HepG2 (cell line): ENCODE data around the gene TMEM233. TPM values are rescaled to one million over a fixed set of nuclear protein-coding genes. Genes with fewer than 3 reads are reported as not detected.

Experiments used
- ATAC-seq: fragments of 200-7000 bp; cut with Tn5 transposase; 3 replicates; pipeline ENCODE4 v1.9.1; 2020; ENCODE audit warnings: mild to moderate bottlenecking, moderate library complexity
- BruUV-seq: library from RNA; stranded (reverse); fragments of 400-500 nt; replicated peaks from 2 replicates; lab custom pipeline; 2021; lab: Mats Ljungman, UMichigan
- CTCF ChIA-PET: fragments of 300-600 bp; formaldehyde crosslinking; extraction: SDS; loops from one replicate; lab custom pipeline; 2021; ENCODE audit warnings: low total read pairs, inconsistent platforms, low intra/inter-chr PET ratio; lab: Yijun Ruan, JAX
- POLR2A ChIA-PET: fragments of 350-600 bp; sonication (Branson Sonifier 250); formaldehyde crosslinking; loops from one replicate; lab custom pipeline; 2020; ENCODE audit warnings: antibody characterized with exemption, inconsistent platforms; lab: Yijun Ruan, JAX
- DNase-seq: peaks from one replicate; pipeline ENCODE4 v3.0.0-alpha.2; 2015; ENCODE audit warnings: low spot score
- FAIRE-seq: peaks from 3 replicates; lab custom pipeline; 2011; peaks lifted over from hg19 to GRCh38; lab: Jason Lieb, UNC
- H2AFZ ChIP-seq: one replicate; pipeline ENCODE4 v1.6.1; 2011; ENCODE audit warnings: low read length, inconsistent platforms
- H3K27ac ChIP-seq: fragments of 300-600 bp; 3 replicates; pipeline ENCODE4 v1.8.0; 2011; ENCODE audit warnings: mixed run types, mild to moderate bottlenecking, mixed read lengths, low read length, inconsistent platforms; ENCODE audit not compliant: insufficient read depth; ENCODE audit errors: extremely low read length
- H3K27me3 ChIP-seq, 2 experiments: fragments of 200-600 bp in 1 of 2; 2 replicates in 1 of 2; 3 replicates in 1 of 2; pipeline versions ENCODE4 v1.6.0 to v1.8.0; 2011; ENCODE audit warnings: low read length in 2 of 2, mild to moderate bottlenecking in 2 of 2, moderate library complexity in 2 of 2, inconsistent platforms in 1 of 2; ENCODE audit not compliant: insufficient read depth in 2 of 2, control insufficient read depth in 1 of 2
- H3K36me3 ChIP-seq, 2 experiments: fragments of 200-600 bp in 1 of 2; replicated peaks in 1 of 2; 2 replicates in 1 of 2; 3 replicates in 1 of 2; pipeline versions ENCODE4 v1.5.1 to v1.8.0; 2011; ENCODE audit warnings: low read length in 2 of 2, inconsistent platforms in 1 of 2; ENCODE audit not compliant: insufficient read depth in 2 of 2, control insufficient read depth in 1 of 2
- H3K4me1 ChIP-seq: 2 replicates; pipeline ENCODE4 v1.5.1; 2012; ENCODE audit warnings: low read length, inconsistent platforms; ENCODE audit not compliant: insufficient read depth
- H3K4me2 ChIP-seq: 2 replicates; pipeline ENCODE4 v1.6.0; 2011; ENCODE audit warnings: low read depth, low read length, inconsistent platforms
- H3K4me3 ChIP-seq, 3 experiments: fragments of 200-600 bp in 1 of 3; sonication (generic), shearing (Covaris generic) in 1 of 3; replicated peaks in 1 of 3; 2 replicates each; pipeline ENCODE4 v1.5.1; 2011 to 2016; ENCODE audit warnings: low read length in 3 of 3, inconsistent platforms in 2 of 3, low read depth in 2 of 3, mild to moderate bottlenecking in 2 of 3, control low read depth in 1 of 3, mixed read lengths in 1 of 3; ENCODE audit not compliant: insufficient read depth in 1 of 3
- H3K79me2 ChIP-seq: one replicate; pipeline ENCODE4 v1.6.1; 2011; ENCODE audit warnings: low read length, inconsistent platforms; ENCODE audit not compliant: insufficient read depth
- H3K9ac ChIP-seq: 2 replicates; pipeline ENCODE4 v1.6.0; 2011; ENCODE audit warnings: mild to moderate bottlenecking, low read depth, low read length, inconsistent platforms; ENCODE audit not compliant: insufficient read depth
- H3K9me3 ChIP-seq: 2 replicates; pipeline ENCODE4 v1.5.1; 2012; ENCODE audit warnings: mild to moderate bottlenecking, low read length
- H4K20me1 ChIP-seq: 2 replicates; pipeline ENCODE4 v1.6.0; 2011; ENCODE audit warnings: inconsistent platforms, mild to moderate bottlenecking, low read length, moderate library complexity; ENCODE audit not compliant: insufficient read depth
- CBX5 ChIP-seq: sonication (generic); formaldehyde crosslinking; IDR thresholded peaks from 2 replicates; pipeline ENCODE4 v1.4.0; 2020; ENCODE audit warnings: missing genetic modification reagents, borderline replicate concordance
- HNF4G ChIP-seq, 2 experiments: sonication (generic) in 1 of 2; formaldehyde crosslinking in 1 of 2; IDR thresholded peaks; 2 replicates each; pipeline versions ENCODE4 v1.4.0 to v1.6.1; 2011 to 2020; ENCODE audit warnings: borderline replicate concordance in 2 of 2, low read depth in 2 of 2, mild to moderate bottlenecking in 2 of 2, low read length in 1 of 2, missing genetic modification reagents in 1 of 2, moderate library complexity in 1 of 2
- NFYB ChIP-seq: sonication (generic); formaldehyde crosslinking; IDR thresholded peaks from 2 replicates; pipeline ENCODE4 v1.4.0; 2020; ENCODE audit warnings: missing genetic modification reagents
- RARA ChIP-seq: IDR thresholded peaks from 2 replicates; pipeline ENCODE4 v1.6.1; 2016; ENCODE audit warnings: missing genetic modification reagents, missing compliant biosample characterization
- SALL1 ChIP-seq: sonication (generic); formaldehyde crosslinking; IDR thresholded peaks from 2 replicates; pipeline ENCODE4 v1.8.0; 2022; ENCODE audit warnings: mild to moderate bottlenecking, missing genetic modification reagents
- WGBS: methylation state at CpG from one replicate; pipeline ENCODE4 v1.1.6; 2017; ENCODE audit warnings: low lambda C conversion rate; 5-methylcytosine and 5-hydroxymethylcytosine counted together
- in situ Hi-C: cut with HindIII; loops from 2 replicates; pipeline ENCODE4 v1.10.0; 2017; ENCODE audit warnings: low pct_unique_long_range_greater_than_20kb; ENCODE audit not compliant: extremely low pct_ligation_motif_present
- intact Hi-C: fragments of 100-400 bp; cut with micrococcal nuclease; formaldehyde crosslinking; loops from one replicate; pipeline ENCODE4 v1.10.0; 2022; ENCODE audit not compliant: unreplicated experiment
- polyA plus RNA-seq, 8 experiments: library from polyadenylated mRNA; depleted of rRNA in 3 of 8; stranded (reverse) in 7 of 8; unstranded in 1 of 8; fragments of >200 nt; fragmentation: Illumina TruSeq in 4 of 8; extraction: Trizol in 4 of 8; gene quantifications; 2 replicates each; pipeline versions ENCODE4 v1.2.1 to v1.2.3, GENCODE V29; 2011 to 2016; ENCODE audit warnings: low read depth in 4 of 8, missing spikeins in 1 of 8, mixed read lengths in 1 of 8; ENCODE audit not compliant: insufficient read depth in 1 of 8
- total RNA-seq, 5 experiments: library from RNA; depleted of rRNA; stranded (reverse); fragments of >200 nt; fragmentation: Illumina TruSeq; extraction: Trizol; gene quantifications; 2 replicates each; pipeline ENCODE4 v1.2.3, GENCODE V29; 2016; ENCODE audit warnings: low read depth in 1 of 5
- TF ChIP-seq, protein P1 (sequence below): sonication (generic); formaldehyde crosslinking; IDR thresholded peaks from 2 replicates; pipeline ENCODE4 v1.4.0; 2020; ENCODE audit warnings: missing genetic modification reagents, borderline replicate concordance
- TF ChIP-seq, protein P2 (sequence below): IDR thresholded peaks from 2 replicates; pipeline ENCODE4 v1.6.1; 2016; ENCODE audit warnings: low read depth
- TF ChIP-seq, protein P3 (sequence below): sonication (generic); formaldehyde crosslinking; IDR thresholded peaks from 2 replicates; pipeline ENCODE4 v1.5.1; 2020; ENCODE audit warnings: mild to moderate bottlenecking, missing genetic modification reagents, borderline replicate concordance
- TF ChIP-seq, protein P4 (sequence below): sonication (generic); formaldehyde crosslinking; conservative IDR thresholded peaks from 2 replicates; pipeline ENCODE4 v1.4.0; 2020; ENCODE audit warnings: mild to moderate bottlenecking, missing genetic modification reagents, moderate library complexity
- TF ChIP-seq, protein P5 (sequence below): sonication (generic); formaldehyde crosslinking; IDR thresholded peaks from 2 replicates; pipeline ENCODE4 v1.9.0; 2022; ENCODE audit warnings: missing genetic modification reagents, mild to moderate bottlenecking, borderline replicate concordance

The TMEM233 gene
- total and polyA plus RNA-seq, 2 of the 13 experiments (the other 11 are each of a cell fraction or from before 2014, with no cell fraction given): 0.03 TPM; not detected in 1

DNA sequence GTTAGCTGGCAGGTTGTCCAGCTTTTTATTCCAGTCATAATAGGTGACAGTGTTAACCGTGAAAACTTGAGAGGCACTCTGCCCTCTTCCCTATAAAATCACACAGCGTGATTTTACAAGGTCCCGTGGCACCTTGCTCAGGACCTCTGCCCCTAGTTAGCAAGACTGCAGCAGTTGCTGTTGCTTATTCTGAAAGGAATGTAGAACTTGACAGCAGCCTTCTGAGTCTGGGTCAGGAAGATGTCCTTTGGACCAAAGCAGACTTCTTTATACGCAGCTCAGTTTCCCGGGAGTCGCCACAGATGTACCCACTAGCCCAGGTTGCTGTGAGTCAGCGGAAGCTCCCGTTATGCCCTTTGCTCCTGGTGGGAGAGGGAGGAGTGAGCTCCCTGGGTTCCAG, 87.5 kb downstream of the TMEM233 start:
- H3K4me1 ChIP-seq: peaks cover 80% of the 10 kb centered on the region
- H4K20me1 ChIP-seq: no peaks in the 10 kb centered on the region
- no peaks in the 10 kb centered on the region for H3K9me3 ChIP-seq
- no peaks in the 10 kb centered on the region for H3K79me2 ChIP-seq
- ChIA-PET CTCF (no interaction called here), POLR2A (interaction anchor here (1.6 to 6.1 kb wide), 2 partner anchors 9 to 12 kb away, joined by 3 to 40 read pairs; partner anchors contain the start of gene PRKAB1)
- peak overlapping the region; percentile 35; the same call in 1 of the 2 replicates for H3K4me2 ChIP-seq
- FAIRE-seq: no peak
- in situ Hi-C loops (no loop called here), intact Hi-C loops (no loop called here)
- 45% methylated on average over 8 of the region's 8 CpGs for WGBS
- peak; percentile 41 for DNase-seq
- no peak overlapping the region for H3K9ac ChIP-seq
- H3K27me3 ChIP-seq: no peaks in the 10 kb centered on the region
- peak overlapping the region; percentile 55 for H3K27ac ChIP-seq
- no peak overlapping the region for H2AFZ ChIP-seq
- H3K4me3 ChIP-seq: no peak overlapping the region
- BruUV-seq: no TSS peak
- ATAC-seq: peak; percentile 20
- H3K36me3 ChIP-seq: peaks cover 22 to 50% of the 10 kb centered on the region in 2 experiments
- TF ChIP-seq SALL1 (CRISPR knock-in tag) (peak; percentile 20; the same call in 1 of the 2 replicates), RARA (CRISPR knock-in tag) (0 out of 2 replicates have a peak, but pooled peaks have one; percentile 7), CBX5 (CRISPR knock-in tag) (peak; percentile 16; the same call in 1 of the 2 replicates), NFYB (CRISPR knock-in tag) (no peak), HNF4G (IDR thresholded peaks at IDR 0.05; ENCODE audit: borderline replicate concordance, low read depth, low read length) (0 out of 2 replicates have a peak, but pooled peaks have one; percentile 39), HNF4G (CRISPR knock-in tag; IDR thresholded peaks at IDR 0.05; ENCODE audit: borderline replicate concordance, low read depth) (no peak)
- TF ChIP-seq, protein P1, sequence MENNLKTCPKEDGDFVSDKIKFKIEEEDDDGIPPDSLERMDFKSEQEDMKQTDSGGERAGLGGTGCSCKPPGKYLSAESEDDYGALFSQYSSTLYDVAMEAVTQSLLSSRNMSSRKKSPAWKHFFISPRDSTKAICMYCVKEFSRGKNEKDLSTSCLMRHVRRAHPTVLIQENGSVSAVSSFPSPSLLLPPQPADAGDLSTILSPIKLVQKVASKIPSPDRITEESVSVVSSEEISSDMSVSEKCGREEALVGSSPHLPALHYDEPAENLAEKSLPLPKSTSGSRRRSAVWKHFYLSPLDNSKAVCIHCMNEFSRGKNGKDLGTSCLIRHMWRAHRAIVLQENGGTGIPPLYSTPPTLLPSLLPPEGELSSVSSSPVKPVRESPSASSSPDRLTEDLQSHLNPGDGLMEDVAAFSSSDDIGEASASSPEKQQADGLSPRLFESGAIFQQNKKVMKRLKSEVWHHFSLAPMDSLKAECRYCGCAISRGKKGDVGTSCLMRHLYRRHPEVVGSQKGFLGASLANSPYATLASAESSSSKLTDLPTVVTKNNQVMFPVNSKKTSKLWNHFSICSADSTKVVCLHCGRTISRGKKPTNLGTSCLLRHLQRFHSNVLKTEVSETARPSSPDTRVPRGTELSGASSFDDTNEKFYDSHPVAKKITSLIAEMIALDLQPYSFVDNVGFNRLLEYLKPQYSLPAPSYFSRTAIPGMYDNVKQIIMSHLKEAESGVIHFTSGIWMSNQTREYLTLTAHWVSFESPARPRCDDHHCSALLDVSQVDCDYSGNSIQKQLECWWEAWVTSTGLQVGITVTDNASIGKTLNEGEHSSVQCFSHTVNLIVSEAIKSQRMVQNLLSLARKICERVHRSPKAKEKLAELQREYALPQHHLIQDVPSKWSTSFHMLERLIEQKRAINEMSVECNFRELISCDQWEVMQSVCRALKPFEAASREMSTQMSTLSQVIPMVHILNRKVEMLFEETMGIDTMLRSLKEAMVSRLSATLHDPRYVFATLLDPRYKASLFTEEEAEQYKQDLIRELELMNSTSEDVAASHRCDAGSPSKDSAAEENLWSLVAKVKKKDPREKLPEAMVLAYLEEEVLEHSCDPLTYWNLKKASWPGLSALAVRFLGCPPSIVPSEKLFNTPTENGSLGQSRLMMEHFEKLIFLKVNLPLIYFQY: 0 out of 2 replicates have a peak, but pooled peaks have one; percentile 28
- TF ChIP-seq, protein P2, sequence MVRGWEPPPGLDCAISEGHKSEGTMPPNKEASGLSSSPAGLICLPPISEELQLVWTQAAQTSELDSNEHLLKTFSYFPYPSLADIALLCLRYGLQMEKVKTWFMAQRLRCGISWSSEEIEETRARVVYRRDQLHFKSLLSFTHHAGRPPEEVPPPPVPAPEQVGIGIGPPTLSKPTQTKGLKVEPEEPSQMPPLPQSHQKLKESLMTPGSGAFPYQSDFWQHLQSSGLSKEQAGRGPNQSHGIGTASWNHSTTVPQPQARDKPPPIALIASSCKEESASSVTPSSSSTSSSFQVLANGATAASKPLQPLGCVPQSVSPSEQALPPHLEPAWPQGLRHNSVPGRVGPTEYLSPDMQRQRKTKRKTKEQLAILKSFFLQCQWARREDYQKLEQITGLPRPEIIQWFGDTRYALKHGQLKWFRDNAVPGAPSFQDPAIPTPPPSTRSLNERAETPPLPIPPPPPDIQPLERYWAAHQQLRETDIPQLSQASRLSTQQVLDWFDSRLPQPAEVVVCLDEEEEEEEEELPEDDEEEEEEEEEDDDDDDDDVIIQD (CRISPR knock-in tag): peak; percentile 36; the same call in 1 of the 2 replicates
- TF ChIP-seq, protein P3, sequence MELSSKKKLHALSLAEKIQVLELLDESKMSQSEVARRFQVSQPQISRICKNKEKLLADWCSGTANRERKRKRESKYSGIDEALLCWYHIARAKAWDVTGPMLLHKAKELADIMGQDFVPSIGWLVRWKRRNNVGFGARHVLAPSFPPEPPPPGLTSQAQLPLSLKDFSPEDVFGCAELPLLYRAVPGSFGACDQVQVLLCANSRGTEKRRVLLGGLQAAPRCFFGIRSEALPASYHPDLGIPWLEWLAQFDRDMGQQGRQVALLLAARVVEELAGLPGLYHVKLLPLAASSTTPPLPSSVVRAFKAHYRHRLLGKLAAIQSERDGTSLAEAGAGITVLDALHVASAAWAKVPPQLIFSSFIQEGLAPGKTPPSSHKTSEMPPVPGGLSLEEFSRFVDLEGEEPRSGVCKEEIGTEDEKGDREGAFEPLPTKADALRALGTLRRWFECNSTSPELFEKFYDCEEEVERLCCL (CRISPR knock-in tag): no peak
- TF ChIP-seq, protein P4, sequence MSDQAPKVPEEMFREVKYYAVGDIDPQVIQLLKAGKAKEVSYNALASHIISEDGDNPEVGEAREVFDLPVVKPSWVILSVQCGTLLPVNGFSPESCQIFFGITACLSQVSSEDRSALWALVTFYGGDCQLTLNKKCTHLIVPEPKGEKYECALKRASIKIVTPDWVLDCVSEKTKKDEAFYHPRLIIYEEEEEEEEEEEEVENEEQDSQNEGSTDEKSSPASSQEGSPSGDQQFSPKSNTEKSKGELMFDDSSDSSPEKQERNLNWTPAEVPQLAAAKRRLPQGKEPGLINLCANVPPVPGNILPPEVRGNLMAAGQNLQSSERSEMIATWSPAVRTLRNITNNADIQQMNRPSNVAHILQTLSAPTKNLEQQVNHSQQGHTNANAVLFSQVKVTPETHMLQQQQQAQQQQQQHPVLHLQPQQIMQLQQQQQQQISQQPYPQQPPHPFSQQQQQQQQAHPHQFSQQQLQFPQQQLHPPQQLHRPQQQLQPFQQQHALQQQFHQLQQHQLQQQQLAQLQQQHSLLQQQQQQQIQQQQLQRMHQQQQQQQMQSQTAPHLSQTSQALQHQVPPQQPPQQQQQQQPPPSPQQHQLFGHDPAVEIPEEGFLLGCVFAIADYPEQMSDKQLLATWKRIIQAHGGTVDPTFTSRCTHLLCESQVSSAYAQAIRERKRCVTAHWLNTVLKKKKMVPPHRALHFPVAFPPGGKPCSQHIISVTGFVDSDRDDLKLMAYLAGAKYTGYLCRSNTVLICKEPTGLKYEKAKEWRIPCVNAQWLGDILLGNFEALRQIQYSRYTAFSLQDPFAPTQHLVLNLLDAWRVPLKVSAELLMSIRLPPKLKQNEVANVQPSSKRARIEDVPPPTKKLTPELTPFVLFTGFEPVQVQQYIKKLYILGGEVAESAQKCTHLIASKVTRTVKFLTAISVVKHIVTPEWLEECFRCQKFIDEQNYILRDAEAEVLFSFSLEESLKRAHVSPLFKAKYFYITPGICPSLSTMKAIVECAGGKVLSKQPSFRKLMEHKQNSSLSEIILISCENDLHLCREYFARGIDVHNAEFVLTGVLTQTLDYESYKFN: peak; percentile 43
- TF ChIP-seq, protein P5, sequence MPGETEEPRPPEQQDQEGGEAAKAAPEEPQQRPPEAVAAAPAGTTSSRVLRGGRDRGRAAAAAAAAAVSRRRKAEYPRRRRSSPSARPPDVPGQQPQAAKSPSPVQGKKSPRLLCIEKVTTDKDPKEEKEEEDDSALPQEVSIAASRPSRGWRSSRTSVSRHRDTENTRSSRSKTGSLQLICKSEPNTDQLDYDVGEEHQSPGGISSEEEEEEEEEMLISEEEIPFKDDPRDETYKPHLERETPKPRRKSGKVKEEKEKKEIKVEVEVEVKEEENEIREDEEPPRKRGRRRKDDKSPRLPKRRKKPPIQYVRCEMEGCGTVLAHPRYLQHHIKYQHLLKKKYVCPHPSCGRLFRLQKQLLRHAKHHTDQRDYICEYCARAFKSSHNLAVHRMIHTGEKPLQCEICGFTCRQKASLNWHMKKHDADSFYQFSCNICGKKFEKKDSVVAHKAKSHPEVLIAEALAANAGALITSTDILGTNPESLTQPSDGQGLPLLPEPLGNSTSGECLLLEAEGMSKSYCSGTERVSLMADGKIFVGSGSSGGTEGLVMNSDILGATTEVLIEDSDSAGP (CRISPR knock-in tag): 0 out of 2 replicates have a peak, but pooled peaks have one; percentile 10
